ENCODE measurements around the gene RIOK3. TPM values are rescaled to one million over a fixed set of nuclear protein-coding genes. Genes with fewer than 3 reads are reported as not detected.
A peak's percentile ranks its signal among the peaks of the same experiment; 100 is the strongest.

The RIOK3 gene
- total and polyA plus RNA-seq, 12 donors = 33.7 to 74.6 (median 61.8) TPM

GRCh38 chr18:23512641-23513040 is 59.6 kb downstream of the RIOK3 start:
- DNase-seq (no peak), ATAC-seq (no peak)
- Histone ChIP-seq H3K9me3 (no peaks in the 10 kb centered on the region), H3K36me3 (peaks cover 0 to 98% (median 27%) of the 10 kb centered on the region in 9 donors), H3K27ac (peak overlapping the region in 1 of 10 donors; percentile 68), H3K27me3 (no peaks in the 10 kb centered on the region), H3K4me3 (no peak overlapping the region), H3K4me1 (peaks cover 0 to 12% (median 0%) of the 10 kb centered on the region in 9 donors)
- no peak for TF ChIP-seq CTCF (IDR thresholded peaks at IDR 0.05)
- 92 to 97% methylated on average over 1 of the region's 1 CpG for WGBS, 2 donors
- intact Hi-C loops (cut with DNase I) = loop anchor here in 5 of 10 donors (10.0 kb wide), 4 partner anchors 182 to 302 kb away; no protein-coding TSS in a partner anchor

GRCh38 chr18:23515911-23516546 is 62.9 kb downstream of the RIOK3 start:
- Histone ChIP-seq H3K36me3 (peaks cover 0 to 98% (median 50%) of the 10 kb centered on the region in 9 donors), H3K4me1 (peaks cover 0 to 15% (median 0%) of the 10 kb centered on the region in 9 donors), H3K27ac (no peak overlapping the region), H3K4me3 (no peak overlapping the region), H3K9me3 (no peaks in the 10 kb centered on the region), H3K27me3 (no peaks in the 10 kb centered on the region)
- DNase-seq (peak; percentile 54 to 77), ATAC-seq (peak; percentile 89 to 95 (median 92))
- intact Hi-C loops (cut with DNase I) = loop anchor here (1.0 to 10.0 kb wide), 10 partner anchors 66 to 299 kb away; partner anchors contain the start of gene NPC1 (in 7 of the 10)
- WGBS, 2 donors = 44 to 47% methylated on average over 17 of the region's 17 CpGs
- peak; percentile 76 to 94 (median 86) for TF ChIP-seq CTCF (IDR thresholded peaks at IDR 0.05)

- no peak for TF ChIP-seq CTCF (IDR thresholded peaks at IDR 0.05)
- Histone ChIP-seq H3K9me3 (no peaks in the 10 kb centered on the region), H3K4me3 (no peak overlapping the region), H3K4me1 (peaks cover 0 to 19% (median 4%) of the 10 kb centered on the region in 9 donors), H3K36me3 (peaks cover 0 to 100% (median 71%) of the 10 kb centered on the region in 9 donors), H3K27ac (peak overlapping the region in 1 of 10 donors; percentile 6), H3K27me3 (no peaks in the 10 kb centered on the region)
- 56 to 64% methylated on average over 4 of the region's 4 CpGs for WGBS, 2 donors
- intact Hi-C loops (cut with DNase I) = loop anchor here in 8 of 10 donors (5.0 to 10.0 kb wide), 7 partner anchors 63 to 295 kb away; partner anchors contain the start of gene NPC1 (in 6 of the 8)
- ATAC-seq = peak in 3 of 8 donors; percentile 37 to 51 (median 42)
- no peak for DNase-seq
Observed at GRCh38 chr18:23519734-23520133, 66.6 kb downstream of the RIOK3 start.

GRCh38 chr18:23521271-23521670 is 68.2 kb downstream of the RIOK3 start:
- ATAC-seq = no peak
- TF ChIP-seq CTCF (IDR thresholded peaks at IDR 0.05) = no peak
- Histone ChIP-seq H3K36me3 (peaks cover 0 to 100% (median 83%) of the 10 kb centered on the region in 9 donors), H3K9me3 (no peaks in the 10 kb centered on the region), H3K27me3 (no peaks in the 10 kb centered on the region), H3K4me3 (no peak overlapping the region), H3K4me1 (peaks cover 0 to 19% (median under 1%) of the 10 kb centered on the region in 9 donors), H3K27ac (no peak overlapping the region)
- no peak for DNase-seq
- intact Hi-C loops (cut with DNase I) = no loop called here
- 85 to 86% methylated on average over 7 of the region's 7 CpGs for WGBS, 2 donors
